NCI-H2196 treated with DMSO at 0.1 percent for 48 hours (cell line): ENCODE data around the gene TMBIM1.
"Not testable (repeated sequence)": the region's sequence is repeated elsewhere in the genome, so short reads cannot be mapped to it uniquely, and the experiment has no call there.

Experiments used
- DNase-seq: peaks from one replicate; lab custom pipeline; 2025; ENCODE audit not compliant: unreplicated experiment; lab: John Stamatoyannopoulos, UW

Gene TMBIM1

DNA sequence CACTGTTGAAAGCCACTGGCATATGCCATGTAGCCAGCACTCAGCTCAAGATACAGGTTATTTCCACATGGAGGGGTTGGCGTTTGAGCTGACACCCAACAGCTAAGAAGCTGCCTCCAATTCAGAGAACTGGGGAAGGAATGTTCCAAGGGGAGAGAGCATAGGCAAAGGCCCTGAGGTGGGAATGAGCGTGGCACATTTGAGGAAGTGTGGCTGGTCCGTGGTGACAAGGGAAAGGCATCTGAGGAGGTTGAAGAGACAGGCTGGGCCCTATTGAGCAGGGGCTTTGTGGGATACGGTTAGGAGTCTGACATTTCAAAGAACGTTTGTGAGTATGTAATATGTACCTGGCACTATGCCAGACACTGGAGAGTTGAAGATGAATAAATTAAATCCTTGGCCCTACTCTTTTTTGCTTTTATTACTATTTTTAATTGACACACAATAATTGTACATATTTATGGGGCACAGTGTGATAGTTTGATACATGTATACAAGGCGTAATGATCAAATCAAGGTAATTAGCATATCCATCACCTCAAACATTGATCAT, 27.6 kb upstream of the TMBIM1 start:
- no peak for DNase-seq

DNA sequence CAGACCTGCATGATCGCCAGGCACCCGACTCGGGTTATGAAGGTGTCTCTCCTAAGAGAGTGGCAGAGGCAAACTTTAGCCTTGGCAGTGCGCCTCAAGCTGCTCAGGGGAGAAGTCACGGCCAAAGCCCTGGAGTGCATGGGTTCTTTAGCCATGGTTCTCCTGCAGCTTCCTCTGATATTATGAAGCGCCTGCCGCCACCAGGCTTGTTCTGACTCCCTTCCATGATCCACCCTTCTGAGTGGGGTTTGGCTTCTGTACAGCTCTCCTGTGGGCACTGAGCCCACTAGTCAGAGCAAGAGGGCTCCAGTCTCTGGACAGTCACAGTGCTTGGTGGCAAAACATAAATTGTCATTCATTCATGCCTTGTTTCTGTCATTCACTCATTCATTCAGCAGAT, 25.9 kb upstream of the TMBIM1 start:
- DNase-seq, result no peak

DNA sequence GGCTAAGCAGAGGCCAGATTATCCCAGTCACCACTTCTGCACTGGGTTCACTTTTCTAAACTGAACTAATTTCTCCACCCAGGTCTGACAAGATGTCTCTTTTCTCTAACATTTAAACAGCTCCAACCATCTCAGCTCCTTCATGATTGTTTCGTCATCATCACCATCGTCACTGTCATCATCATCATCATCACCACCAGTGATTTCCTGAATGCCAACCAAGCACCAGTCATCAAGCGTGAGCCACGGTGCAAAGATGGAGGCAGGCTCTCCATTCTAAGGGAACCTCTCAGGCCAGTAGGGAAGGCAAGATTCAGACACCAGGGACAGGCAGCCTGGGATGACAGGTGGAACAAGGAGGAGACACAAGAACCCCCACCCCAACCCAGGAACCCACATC, 25.5 kb upstream of the TMBIM1 start:
- no peak for DNase-seq

DNA sequence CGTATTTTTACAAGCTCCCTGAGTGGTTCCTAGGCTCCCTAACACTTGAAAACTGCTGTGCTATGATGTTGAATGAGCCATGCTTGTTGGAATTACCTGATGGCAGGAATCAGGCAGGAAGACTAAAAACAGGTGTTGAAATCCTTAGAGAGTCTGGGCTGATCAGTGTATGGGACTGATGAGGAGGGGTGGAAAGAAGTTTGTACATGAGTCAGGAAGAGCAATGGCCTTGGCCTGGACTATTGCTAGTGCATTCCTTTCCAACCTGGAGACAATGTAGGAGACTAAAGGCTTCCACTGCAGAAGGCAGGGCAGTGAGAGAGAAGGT, 25.0 kb upstream of the TMBIM1 start:
- no peak for DNase-seq

DNA sequence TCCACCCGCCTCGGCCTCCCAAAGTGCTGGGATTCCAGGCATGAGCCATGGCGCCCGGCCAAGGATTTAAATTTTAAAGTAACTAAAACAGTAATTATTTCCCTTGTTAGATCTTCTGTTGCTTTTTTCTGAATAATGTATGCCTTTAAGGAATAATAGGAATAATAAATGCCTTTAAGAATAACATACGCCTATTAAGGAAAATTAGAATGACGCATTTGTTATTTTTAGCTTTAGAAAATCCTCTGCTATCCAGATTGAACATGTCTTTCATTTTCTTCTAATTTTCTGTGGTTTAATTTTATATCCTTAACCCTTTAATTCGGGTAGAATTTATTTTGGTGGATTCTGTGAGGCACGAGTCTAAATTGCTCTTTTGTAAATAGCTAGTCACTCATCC, 23.1 kb upstream of the TMBIM1 start:
- DNase-seq, result no peak

DNA sequence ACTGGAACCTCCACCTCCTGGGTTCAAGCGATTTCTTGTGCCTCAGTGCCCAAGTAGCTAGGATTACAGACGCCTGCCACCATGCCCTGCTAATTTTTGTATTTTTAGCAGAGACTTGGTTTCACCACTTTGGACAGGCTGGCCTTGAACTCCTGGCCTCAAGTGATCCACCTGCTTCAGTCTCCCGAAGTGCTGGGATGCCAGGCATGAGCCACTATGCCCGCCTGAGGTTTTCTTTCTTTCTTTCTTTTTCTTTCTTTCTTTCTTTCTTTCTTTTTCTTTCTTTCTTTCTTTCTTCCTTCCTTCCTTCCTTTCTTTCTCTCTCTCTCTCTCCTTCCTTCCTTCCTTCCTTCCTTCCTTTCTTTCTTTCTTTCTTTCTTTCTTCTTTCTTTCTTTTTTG, 22.5 kb upstream of the TMBIM1 start:
- DNase-seq, result not testable (repeated sequence)

DNA sequence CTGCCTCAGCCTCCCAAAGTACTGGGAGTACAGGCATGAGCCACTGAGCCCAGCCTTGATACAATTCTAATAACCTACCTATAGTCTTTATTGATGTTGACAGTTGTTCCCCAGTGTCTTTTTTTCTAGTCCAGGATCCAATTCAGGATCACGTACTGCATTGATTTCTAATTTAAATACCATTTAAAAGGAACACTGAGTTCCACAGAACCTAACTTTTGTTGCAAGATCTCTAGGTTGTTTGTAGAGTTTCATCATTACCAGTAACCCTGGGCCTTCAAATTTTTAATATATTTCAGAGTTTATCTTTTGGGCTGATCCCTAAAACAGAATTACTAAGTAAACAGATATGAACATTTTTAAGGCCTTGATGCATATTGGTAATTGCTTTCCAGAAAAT, 21.1 kb upstream of the TMBIM1 start:
- DNase-seq, result no peak

DNA sequence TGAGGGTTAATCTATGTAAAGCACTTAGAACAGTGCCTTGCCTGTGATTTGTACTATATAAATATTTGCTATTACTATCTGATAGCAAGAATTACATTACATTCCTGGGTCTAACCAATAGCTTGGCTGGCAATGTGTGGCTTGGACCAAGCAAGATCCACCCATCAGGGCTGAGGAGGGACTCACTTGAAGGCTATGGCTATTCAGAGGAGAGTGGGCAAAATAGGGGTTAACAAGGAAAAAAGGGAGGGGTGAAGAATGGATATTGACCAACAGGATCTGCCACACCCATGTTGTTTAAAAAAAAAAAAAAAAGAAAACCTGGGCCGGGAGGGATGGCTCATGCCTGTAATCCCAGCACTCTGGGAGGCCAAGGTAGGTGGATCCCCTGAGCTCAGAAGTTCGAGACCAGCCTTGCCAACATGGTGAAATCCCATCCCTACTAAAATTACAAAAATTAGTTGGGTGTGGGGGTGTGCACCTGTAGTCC, 20.0 kb upstream of the TMBIM1 start:
- DNase-seq, result no peak

DNA sequence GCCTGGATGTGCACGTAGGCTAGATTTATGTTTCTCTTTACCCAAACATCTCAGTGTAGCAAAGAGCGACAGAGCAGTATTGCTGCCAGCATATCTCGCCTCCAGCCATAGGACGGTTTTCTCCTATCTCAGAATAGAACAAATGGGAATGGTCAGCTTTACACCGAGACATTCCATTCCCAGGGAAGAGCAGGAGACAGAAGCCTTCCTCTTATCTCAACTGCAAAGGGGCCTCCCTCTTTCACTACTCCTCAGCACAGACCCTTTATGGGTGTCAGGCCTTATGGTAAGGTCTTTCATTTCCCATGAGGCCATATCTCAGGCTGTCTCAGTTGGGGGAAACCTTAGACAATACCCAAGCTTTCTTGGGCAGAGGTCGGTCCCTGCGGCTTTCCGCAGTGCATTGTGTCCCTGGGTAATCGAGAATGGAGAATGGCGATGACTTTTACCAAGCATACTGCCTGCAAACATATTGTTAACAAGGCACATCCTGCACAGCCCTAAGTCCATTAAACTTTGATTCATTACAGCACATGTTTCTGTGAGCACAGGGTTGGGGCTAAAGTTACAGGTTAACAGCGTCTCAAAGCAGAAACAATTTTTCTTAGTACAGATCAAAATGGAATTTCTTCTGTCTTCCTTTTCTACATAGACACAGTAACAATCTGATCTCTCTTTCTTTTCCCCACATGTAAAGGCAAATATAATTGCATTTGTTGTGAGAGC, 19.4 kb upstream of the TMBIM1 start:
- DNase-seq, result not testable (repeated sequence)

DNA sequence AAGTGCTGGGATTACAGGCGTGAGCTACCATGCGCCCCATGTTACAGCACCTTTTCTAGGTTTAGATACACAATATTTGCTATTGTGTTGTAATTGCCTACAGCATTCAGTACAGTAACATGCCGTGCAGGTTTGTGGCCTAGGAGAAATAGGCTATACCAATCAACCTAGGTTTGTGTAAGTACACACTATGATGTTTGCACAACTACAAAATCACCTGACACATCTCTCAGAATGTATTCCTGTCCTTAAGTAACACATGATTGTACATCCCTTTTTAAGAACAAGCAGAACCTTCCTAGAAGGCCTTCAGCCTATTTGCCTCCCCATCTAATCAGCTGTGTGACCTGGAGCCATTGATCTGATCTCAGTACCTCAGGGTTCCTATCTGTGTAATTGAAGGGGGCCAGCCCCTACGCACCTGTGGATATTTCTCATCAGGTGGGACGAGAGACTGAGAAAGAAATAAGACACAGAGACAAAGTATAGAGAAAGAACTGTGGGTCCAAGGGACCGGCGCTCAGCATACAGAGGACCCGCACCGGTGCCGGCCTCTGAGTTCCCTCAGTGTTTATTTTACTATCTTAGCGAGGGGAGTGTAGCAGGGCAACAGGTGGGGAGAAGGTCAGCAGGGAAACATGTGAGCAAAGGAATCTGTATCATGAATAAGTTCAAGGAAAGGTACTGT, 18.7 kb upstream of the TMBIM1 start:
- no peak for DNase-seq

DNA sequence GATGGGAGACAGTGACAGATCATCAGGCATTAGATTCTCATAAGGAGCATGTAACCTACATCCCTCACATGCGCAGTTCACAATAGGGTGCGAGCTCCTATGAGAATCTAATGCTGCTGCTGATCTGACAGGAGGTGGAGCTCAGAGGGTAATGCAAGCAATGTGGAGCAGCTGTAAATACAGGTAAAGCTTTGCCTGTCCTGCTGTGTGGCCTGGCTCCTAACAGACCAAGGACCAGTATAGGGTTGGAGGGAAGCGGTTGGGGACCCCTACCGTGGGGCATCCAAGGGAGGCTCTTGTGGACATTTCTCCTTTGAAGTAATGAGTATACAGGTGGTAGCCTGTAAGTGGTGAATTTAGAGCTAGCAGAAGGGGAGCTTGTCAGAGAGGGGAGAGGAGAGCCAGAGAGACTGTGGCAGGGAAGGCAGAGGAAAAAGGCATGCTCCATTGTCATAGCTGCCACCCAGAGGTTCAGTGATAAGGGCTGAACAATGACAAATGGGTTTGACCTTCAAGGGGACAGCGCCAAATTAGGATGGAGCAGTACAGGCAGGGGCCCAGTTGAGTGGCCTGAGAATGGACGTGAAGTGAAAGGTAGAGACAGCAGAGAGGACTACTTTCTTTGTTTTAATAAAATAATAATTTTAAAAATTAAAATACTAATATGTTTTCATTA, 15.2 kb upstream of the TMBIM1 start:
- DNase-seq, result no peak

DNA sequence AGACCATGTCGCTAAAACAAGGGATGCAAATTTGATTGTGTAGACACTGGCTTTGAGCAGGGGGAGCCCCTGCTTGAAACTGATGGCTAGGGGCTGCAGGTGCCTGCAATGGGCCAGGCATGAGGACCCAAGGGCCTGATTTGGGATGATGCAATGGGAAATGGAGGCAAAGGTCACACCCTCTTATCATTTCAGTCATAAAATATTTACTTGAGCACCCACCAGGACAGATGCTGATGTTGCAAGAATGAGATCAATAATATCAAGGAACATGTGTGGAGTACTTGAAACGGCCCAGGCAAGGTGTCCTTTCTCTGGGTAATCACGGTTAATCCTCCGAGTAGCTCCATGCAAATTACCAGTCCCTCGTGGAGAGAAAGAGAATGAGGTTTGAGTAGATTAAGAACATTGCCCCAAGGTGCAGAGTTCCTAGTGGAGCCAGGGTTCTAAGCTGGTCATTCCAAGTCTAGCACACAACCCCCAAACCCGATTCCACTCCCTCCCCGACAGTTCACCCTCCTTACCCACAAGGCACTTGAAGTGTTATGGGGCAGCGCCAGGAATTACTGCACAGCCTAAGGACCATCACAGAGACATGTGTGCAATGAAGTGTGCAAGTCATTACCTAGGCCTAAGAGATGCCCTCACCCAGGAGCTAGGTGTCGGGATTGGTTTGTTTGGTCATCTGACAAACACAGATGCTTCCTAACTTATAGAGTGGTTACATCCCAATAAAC, 14.0 kb upstream of the TMBIM1 start:
- DNase-seq, result no peak

DNA sequence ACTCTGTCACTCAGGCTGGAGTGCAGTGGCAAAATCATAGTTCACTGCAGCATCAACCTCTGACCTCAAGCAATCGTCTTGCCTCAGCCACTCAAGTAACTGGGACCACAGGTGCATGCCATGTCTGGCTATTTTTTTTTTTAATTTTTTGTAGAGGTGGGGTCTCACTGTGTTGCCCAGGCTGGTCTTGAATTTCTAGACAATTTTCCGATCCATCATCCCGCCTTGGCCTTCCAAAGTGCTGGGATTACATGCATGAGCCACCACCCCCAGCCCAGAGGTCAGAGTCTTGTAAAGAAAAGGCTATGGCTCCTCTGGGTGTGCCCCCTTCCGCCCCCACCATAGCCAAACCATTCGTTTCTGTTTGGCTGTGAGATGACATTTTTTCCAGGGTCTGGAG, 13.1 kb upstream of the TMBIM1 start:
- no peak for DNase-seq

DNA sequence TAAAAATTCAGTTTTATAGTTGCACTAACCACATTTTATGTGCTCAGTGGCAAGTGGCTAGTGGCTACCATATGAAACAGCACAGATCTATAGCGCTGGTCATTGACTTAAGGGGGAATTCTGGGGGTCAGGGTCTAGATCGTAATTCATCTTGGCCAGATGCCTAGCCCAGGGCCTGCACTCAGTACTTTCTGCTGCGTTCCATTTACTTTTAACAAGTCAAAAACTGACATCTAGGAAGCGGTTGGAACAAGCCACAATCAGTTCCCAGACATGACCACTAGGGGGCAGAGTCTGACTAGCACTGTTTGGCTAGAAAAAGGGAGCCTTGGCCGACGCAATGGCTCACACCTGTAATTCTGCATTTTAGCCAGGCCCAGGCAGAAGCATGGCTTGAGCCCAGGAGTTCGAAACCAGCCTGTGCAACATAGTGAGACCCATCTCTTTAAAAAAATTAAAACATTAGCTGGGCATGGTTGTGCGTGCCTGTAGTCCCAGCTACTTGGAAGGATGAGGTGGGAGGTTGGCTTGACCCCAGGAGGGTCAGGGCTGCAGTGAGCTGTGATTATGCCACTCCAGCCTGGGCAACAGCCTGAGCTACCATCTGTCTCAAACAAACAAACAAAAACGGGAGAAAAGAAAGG, 9.0 kb upstream of the TMBIM1 start:
- peak; percentile 78 for DNase-seq

DNA sequence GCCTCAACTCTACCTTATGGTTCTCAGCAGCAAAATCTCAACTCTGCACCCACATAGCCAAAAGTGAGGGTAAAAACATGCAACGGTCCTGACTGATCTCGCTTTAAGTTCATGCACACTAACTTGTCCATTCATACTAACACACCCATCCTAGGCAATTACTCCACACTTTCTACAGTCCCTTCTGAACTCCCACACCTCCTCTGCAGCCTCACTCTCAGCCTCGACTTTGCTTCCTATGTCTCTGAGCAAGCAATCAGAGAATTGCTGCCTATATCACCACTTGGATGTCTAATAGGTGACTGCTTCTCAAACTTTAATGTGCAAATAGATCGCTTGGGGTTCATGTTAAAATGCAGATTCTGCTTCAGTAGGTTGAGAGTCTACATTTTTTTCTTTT, 7.8 kb upstream of the TMBIM1 start:
- DNase-seq, result no peak

DNA sequence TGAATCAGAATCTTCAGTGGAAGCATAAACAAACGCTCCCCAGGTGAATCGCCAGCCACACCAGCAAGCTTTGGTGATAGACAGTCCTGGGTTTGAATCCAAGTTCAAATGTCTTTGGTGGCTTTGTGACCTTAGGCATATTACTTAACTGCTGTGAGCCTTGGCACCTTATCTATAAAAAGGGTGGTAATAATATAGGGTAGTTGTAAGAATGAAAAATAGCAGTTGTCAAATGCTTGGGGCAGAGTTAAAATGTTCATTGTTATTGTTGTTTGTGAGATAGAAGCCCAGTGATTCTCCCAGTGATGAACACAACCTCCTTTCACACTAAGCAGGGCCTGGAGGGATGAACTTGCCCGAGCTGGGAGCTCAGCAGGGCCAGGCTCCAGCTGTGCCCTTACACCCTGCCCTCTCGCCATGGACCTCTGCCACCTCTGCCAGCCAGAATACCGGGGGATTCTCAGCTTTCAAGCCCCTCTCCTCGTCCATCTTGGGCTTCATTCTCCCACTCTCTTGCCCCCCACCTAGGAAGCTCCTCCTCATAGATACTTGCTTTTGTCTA, 6.1 kb upstream of the TMBIM1 start:
- DNase-seq, result no peak

DNA sequence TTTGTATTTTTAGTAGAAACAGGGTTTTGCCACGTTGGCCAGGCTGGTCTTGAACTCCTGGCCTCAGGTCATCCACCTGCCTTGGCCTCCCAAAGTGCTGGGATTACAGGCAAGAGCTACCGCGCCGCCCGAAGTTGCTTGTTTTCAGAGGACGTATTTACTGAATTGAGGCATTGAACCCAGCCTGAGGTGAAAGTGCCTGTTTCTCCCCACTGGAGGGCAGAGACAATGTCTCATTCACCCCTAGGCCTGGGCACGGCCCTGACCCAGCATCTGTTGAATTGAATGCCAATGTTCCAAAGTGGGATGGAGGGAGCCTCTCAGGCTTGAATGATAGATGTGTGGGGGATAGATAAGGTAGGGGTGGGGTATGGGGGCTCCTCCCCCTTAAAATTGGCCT, 4.5 kb upstream of the TMBIM1 start:
- no peak for DNase-seq

DNA sequence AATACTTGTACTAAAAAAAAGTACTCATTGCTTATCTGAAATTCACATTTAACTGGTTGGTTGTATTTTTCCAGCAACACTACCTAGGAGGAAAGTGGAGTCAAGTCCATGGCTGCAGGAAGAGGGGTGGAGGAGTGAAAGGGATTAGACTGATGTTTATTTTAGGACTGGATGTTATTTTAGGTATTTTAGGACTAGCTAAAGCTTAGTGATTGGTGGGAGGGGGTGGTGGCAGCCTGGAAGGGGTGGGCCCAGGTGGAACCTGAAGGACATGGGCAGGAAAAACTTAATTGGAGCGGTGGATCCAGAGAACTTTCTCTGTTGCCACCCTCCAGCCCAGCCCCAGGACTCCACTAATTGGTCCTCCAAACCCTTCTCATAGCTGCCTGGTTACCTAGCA, 3.9 kb upstream of the TMBIM1 start:
- DNase-seq, result no peak

DNA sequence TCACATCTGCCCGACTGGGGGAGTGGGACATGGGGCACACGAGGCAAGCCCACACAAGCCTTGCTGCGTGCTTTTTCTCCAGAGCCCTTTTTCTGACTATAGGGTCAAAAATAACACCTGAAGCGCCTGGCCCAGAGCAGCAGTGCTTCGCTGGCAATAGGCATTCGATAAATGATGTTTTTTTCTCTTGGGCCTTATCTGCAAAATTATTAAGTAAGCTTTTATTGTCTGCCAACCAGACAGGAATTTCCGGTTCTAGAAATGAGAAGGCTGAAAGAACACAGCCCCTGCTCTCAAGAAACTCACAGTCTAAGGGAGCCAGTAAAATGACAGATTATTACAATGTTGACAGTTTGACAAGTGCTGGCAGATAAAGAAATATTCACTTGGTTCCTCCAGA, 2.7 kb upstream of the TMBIM1 start:
- DNase-seq, result no peak

DNA sequence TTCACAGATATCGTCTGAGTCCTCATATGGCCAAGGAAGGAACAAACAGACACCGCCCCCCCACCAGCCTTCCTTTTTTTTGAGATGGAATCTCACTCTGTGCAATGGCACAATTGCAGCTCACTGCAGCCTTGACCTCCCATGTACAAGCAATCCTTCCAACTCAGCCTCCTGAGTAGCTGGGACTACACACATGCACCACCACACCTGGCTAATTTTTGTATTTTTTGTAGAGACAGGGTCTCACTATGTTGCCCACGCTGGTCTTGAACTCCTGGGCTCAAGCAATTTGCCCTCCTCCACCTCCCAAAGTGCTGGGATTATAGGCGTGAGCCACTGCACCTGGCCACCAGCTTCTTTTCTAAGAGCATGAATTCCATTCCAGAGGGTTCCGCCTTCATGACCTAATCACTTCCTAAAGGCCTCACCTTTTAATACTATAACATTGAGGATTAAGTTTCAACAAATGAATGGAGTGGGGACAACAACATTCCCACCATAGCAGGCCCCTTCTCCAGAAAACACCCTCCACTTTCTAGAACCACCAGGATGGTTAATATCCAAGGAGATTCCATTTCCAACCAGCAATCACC, 2.2 kb upstream of the TMBIM1 start:
- DNase-seq, result no peak
